ENCODE results near the gene RSBN1L.

- no peak for TF ChIP-seq CTCF (optimal IDR thresholded peaks at IDR 0.05 in 1 of 3, IDR thresholded peaks at IDR 0.05 in 1 of 3, conservative IDR thresholded peaks at IDR 0.05 in 1 of 3; ENCODE audit: extremely low read depth in 1 of 3, insufficient read depth in 2 of 3, low read length in 3 of 3)
- no peak for TF ChIP-seq EZH2 (IDR thresholded peaks at IDR 0.05; ENCODE audit: low read length)
These were observed 86.9 kb downstream of the RSBN1L start for GRCh38 chr7:77783111-77783510.

Data from keratinocyte (primary cell).